Right ventricle myocardium inferior (tissue), 1 donor: ENCODE data around the gene CPA5. TPM values are rescaled to one million over a fixed set of nuclear protein-coding genes. Genes with fewer than 3 reads are reported as not detected.
"Not testable (repeated sequence)": the region's sequence is repeated elsewhere in the genome, so short reads cannot be mapped to it uniquely, and the experiment has no call there.

ENCODE experiments used
- ATAC-seq: fragments of 200-7000 bp; cut with Tn5 transposase; one replicate; pipeline ENCODE4 v1.9.1; 2020; ENCODE audit warnings: mild to moderate bottlenecking, moderate library complexity
- DNase-seq: peaks from one replicate; pipeline ENCODE4 v3.0.0; 2021; ENCODE audit errors: missing footprints
- intact Hi-C: fragments of 100-400 bp; cut with DNase I; formaldehyde crosslinking; loops from one replicate; pipeline ENCODE4 v1.11.0; 2022
- total RNA-seq: library from RNA; stranded (reverse); fragmentation: NEBNext Ultra II Directional; extraction: Animal tissue kit (Norgen Biotek cat#: 25700); gene quantifications from one replicate; pipeline ENCODE4 v1.2.1, GENCODE V29; 2021
- donor health status: DM: no; HTN: yes; CAD: no; lungs with severe emphysema.

CPA5 gene
- total RNA-seq, 1 donor from 2014 or later: not detected

DNA sequence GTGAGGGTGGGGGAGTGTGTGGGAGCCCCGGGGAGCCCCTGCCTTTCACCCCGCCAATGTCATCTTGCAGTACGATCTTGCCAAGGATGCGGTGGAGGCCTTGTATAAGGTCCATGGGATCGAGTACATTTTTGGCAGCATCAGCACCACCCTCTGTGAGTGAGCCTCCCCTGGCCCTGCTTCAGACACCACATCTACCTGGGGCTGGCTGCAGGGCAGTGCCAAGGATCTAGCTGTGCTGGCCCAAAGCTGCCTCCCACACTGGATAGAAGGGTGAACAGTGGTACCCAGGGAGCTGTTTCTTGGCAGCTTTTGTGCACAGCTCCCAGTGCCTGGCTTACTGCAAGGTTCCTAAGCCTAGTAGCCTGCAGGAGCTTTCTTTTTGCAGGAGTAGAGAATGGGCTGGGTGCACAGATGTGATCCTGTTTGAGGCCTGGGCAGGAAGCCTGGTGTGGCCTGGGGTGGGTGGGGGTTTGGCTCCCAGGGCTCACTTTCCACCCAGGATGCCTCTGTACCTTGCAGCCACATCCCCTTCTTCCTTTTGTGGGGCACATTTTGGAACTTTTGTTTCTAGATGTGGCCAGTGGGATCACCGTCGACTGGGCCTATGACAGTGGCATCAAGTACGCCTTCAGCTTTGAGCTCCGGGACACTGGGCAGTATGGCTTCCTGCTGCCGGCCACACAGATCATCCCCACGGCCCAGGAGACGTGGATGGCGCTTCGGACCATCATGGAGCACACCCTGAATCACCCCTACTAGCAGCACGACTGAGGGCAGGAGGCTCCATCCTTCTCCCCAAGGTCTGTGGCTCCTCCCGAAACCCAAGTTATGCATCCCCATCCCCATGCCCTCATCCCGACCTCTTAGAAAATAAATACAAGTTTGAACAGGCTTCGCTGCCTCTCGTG, 23.5 kb downstream of the CPA5 start:
- intact Hi-C loops: no loop called here
- no peak for ATAC-seq
- no peak for DNase-seq

DNA sequence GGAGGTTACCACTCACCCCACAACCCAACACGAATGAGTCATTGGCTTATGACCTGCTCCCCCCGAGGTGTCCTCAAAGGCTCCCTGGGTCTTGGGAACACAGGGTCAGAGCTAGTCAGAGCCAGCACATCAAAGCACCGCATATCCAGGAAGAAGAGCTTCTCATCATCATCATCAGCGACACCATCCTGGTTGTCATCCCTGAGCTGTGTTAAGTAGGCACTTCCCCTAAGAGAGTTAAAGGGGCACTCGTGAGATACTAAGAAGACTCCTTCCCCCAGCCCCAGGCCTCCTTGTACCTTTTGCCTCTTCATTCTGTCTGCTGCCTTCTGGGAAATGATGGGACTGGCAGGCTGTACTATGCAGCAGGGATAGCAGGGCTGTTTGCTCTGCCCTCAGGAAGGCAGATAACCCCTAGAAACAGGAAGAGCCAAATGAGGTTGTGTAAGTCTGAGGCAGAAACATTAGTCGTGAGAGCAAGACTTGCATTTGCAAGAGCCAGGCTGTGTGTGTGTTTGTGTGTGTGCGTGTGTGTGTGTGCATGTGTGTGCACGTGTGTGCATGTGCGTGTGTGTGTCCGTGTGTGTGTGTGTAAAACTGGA, 24.6 kb downstream of the CPA5 start:
- intact Hi-C loops: no loop called here
- no peak for DNase-seq
- peak; percentile 11 for ATAC-seq

DNA sequence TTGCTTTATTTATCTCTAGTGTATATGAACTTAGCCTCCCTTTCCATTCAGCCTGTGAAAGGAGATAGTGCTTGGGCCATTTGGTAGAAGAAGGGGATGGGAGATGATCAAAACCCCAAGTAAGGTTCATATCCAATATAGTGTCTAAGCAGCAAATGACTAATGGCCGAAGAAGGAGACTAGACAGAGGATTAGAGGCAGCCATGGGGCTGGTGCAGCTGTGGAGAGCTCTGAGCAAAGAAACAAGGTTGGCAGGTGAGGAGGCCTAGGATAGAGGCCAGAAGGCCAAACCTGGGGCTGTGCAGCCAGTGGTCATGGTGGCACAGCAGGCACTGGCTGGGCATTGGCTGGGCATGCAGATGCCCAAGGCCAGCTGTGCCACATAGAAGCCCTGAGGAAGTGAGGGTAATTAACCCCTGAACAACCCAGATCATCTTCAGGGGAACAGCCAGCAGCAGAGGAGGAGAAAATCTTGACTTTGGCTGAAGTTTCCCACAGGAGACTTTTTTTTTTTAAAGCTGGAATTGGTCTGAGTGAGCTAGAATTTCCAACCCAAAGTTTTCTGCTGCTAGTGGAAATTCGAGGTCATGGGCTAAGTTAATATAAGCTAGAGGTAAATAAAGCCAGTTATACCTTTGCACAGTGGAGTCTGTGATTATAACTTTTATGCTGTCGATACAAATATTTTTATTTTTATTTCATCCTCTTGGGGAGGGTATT, 25.4 kb downstream of the CPA5 start:
- DNase-seq: no peak
- ATAC-seq: no peak
- intact Hi-C loops: no loop called here

DNA sequence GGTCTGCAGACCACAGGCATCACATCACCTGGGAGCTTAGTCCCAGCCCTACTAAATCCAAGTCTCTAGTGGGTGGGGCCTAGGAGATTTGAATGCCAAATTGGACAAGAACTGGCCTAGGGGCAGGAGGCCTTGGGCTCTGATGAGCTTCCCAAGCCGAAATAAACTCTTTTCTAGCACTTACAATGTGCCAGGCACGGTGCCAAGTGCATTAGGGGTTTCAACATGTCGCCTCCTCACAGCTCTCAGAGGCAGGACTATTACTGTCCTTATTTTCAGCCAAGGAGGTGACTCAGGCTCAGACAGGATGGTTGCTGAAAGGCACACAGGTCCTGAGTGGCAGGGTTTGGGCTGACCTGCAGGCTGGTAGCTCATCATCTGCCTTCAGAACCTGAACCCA, 26.4 kb downstream of the CPA5 start:
- DNase-seq (no peak), ATAC-seq (no peak)
- intact Hi-C loops: no loop called here

DNA sequence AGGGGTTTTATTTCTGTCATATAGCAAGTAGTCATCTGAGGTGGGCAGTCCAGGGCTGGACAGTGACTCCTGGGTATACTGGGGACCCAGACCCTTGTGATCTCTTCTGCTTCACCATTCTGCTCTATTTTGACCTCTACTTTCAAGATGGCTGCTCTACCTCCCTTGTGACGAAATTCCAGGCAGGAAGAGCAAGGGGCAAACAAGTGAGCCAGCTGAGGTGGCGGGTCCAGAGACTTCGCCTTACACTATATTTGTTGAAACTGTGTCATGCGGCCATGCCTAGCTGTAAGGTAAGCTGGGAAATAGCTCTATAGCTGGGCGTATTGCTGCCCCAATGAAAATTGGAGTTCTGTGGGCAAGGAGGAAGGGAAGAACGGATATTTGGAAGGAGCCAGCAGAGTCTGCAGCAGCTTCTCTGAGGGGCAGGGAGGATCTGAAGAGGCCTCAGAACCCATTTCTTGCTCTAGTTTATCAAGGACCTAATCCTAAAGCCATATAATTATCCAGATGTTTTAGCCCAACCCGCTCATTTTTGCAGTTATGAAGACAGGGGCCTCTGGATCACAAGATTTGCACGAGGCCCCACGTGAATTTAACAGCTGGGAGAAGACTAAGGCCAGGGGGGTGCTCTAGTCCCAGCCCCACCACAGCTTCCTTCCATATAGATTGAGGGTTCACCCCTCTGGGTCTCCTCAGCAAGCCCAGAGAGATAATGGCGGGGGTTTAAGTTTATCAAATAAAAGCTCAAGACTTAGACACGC, 28.0 kb downstream of the CPA5 start:
- DNase-seq: no peak
- no peak for ATAC-seq
- intact Hi-C loops: no loop called here

DNA sequence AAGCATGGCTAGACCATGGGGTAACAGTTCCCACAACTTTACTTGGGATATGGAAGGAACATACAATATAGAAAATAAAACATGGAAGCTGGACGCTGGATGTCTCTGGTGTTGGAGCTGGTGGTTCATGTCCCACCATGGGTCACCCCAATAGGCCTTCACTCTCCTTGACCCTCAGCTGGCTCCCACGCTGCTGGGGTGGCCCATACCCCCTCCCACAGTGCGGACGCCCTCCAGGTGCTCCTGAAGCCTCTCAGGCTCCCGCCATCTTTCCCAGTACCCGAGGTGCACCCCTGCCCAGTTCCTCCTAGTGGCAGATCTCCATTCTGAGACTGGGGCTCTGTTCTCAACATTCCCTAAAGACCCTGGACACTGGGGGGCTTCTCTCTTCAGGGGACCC, 29.9 kb downstream of the CPA5 start:
- intact Hi-C loops: no loop called here
- ATAC-seq (no peak), DNase-seq (no peak)

DNA sequence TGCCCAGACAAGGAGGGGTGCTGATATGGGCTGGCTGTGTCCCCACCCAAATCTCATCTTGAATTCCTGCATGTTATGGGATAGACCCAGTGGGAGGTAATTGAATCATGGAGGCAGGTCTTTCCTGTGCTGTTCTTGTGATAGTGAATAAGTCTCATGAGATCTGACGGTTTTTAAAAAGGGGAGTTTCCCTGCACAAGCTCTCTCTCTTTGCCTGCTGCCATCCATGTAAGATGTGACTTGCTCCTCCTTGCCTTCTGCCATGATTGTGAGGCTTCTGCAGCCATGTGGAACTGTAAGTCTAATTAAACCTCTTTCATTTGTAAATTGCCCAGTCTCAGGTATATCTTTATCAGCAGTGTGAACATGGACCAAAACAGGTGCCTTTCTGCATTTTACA, 31.8 kb downstream of the CPA5 start:
- DNase-seq, intact Hi-C loops, ATAC-seq: not testable (repeated sequence)

DNA sequence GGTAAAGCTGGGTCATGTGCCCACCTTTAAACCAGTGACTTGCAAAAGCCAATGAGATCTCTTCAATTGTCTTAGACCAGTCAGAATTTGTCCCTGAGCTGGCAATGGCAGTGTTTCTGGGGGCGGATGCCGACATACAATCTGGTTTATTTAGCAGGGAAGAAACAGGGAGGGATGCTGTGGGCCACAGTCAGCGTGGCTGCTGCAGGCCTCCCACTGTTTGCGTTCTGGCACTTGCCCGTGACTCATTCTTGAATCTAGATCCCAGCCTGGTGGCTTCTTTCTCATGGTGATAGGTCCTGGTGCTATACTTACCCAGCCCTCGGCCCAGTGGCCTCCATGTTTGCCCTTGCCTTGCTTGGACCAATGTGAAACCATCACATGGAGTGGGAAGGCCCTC, 32.6 kb downstream of the CPA5 start:
- no peak for ATAC-seq

DNA sequence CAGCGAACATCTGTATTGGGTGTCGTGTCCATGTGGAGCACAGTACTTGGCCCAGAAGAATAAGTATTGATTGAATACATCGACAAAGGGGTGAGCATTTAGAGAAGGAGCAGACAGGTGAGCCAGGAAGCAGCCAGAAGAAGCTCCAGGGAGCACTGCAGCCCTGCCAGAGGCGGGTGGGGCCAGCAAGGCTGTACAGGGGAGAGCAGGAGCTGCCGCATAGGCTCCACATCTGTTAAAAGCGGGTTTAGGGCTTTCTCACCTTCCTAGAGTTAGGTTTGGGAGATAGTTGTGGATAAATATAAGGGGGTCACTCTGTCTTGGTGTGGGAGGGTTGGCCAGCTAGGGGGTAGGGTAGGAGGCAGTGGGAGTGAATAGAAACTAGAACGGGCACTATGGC, 34.4 kb downstream of the CPA5 start:
- DNase-seq (no peak), ATAC-seq (no peak)
- intact Hi-C loops: no loop called here

More for the DNA sequence above, 32.6 kb downstream of the CPA5 start:
- intact Hi-C loops: no loop called here
- DNase-seq: no peak

DNA sequence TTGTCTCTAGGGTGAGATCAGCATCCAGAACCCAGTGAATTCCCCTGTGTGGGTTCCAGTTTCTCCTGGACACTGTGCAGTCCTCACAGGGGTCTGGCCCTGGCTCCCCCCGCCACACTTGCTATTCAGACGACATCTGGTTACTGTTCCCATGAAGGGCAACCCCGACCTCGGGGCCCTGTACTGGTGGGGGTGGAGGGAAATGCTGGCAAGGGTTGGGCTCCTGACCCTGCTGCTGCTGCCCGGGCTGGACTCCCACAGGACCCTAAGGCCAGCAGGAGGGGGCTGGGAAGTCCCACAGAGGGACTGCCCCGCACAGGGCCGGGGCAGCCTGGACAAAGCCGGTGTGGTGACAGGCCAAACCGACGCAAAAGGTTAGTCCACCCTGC, 34.9 kb downstream of the CPA5 start:
- ATAC-seq: no peak
- DNase-seq: no peak
- intact Hi-C loops: no loop called here

DNA sequence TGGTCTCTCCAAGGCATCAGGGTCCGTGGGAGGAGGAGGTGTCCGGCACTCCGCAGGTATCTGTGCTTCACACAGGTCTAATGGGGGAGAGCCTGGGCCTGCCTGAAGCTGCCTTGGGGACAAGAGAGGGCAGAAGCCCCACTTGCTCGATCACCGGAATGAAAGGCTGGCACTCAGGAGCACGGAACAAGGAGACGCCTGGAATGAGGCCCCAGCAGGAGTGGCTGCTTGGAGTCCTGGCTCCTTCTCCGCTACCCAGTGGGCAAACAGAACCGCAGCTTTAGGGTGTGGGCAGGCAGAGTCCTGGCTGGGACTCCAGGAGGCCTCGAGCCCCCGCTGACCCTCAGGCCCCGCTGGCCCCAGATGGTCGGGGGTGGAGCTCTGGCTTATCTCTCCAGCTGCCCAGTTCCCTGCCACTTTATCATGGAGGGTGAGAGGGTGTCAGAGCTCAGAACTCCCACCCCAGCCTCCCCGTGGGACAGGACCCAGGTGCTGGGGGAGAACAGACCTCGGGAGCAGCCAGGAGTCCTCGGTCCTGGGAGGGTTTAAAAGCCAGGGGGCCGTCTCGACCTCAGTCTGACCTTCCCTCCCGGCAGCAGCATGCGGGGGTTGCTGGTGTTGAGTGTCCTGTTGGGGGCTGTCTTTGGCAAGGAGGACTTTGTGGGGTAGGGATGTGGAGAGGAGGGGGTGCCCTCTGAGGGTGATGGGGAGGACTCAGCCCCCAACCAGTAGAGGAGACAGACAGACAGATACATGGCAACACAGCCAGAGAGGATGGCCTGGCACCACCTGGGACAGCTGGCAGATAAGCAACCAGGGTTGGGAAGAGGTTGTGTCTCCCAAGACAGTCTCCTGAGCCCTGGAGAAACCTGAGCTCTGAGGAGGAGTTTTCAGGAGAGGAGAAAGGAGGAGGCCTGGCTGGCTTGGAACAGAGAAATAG, 35.6 kb downstream of the CPA5 start, which contains the start of gene CPA1:
CPA1 (plus strand) TSS at position 574 of the 940 bp plus-strand sequence; CDS start at position 601, 27 bp downstream.
- intact Hi-C loops: no loop called here
- DNase-seq: no peak
- ATAC-seq: no peak

DNA sequence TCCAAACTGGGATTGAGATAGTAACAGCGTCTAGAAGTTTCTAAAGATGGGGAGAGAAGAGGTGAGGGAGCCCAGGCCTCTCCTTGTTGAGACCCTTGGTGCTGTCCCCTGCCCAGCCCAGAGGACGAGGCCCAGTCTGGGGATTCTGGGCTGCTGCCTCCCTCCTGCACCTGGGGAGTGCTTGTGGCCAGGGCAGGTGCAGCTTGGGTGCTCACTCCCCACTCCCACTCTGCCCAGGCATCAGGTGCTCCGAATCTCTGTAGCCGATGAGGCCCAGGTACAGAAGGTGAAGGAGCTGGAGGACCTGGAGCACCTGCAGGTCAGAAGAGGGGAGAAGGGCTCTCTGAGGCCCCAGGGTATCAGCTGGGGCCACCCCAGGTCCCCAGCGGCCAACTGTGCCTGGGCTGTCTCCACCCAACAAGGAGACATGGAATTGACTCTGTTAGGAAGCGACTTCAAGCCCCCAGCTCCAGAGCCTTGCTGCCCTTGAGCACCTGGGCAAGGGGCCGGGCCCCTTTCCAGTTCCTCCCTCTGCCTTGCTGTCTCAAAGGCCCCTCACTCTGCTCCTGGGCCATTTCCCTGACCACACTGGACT, 36.3 kb downstream of the CPA5 start:
- ATAC-seq: no peak
- no peak for DNase-seq
- intact Hi-C loops: no loop called here

DNA sequence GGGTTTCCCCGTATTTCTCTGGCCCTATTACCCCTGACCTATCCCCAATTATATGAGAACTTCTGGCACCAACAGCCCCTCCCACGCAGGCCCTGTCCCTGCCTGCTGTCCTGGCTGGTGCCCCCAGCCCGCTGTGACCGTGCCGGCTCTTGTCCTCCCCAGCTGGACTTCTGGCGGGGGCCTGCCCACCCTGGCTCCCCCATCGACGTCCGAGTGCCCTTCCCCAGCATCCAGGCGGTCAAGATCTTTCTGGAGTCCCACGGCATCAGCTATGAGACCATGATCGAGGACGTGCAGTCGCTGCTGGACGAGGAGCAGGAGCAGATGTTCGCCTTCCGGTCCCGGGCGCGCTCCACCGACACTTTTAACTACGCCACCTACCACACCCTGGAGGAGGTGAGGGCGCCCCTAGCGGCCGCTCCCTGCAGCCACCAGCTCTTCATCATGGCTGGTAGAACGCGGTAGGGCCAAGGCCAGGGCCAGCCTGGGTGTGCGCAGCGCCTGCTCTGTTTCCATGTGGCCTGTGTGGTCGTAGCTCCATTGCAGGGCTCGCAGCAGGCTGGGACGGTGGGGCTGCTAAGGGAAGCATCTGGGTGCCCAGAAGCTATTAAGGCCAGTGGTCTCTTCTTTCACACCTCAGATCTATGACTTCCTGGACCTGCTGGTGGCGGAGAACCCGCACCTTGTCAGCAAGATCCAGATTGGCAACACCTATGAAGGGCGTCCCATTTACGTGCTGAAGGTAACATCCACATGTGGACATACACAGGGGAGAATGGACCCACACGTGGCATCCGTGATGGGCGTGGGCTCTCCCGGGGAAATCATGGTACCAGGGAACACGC, 37.1 kb downstream of the CPA5 start:
- DNase-seq (no peak), ATAC-seq (no peak)
- intact Hi-C loops: no loop called here

DNA sequence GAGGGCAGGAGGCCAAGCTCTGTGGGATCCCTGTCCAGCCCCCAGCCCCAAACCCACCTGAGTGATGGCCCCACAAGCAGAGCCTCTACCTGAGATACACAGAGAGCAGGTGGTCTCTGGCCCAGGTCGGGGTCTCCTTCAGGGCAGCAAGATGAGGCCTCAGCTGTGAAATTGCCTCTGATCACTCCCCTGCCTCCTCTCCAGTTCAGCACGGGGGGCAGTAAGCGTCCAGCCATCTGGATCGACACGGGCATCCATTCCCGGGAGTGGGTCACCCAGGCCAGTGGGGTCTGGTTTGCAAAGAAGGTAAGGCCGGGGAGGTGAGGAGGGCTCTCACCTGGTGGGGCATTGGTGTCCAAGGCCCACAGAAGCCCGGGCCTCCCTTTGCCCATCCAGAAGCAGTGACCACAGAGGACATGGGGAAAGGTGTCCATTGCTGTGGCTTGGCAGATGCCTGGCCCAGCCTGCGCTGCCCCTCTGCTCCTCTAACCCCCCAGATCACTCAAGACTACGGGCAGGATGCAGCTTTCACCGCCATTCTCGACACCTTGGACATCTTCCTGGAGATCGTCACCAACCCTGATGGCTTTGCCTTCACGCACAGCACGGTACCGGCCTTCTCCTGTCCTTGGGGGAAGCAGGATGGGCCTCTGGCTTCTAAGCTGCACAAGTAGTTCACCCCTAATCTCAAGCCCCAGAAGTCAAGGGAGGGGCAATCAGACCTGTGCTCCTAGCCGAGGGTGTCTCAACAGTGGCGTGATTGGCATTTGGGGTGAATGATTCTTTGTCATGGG, 38.8 kb downstream of the CPA5 start:
- no peak for DNase-seq
- ATAC-seq: no peak
- intact Hi-C loops: no loop called here

DNA sequence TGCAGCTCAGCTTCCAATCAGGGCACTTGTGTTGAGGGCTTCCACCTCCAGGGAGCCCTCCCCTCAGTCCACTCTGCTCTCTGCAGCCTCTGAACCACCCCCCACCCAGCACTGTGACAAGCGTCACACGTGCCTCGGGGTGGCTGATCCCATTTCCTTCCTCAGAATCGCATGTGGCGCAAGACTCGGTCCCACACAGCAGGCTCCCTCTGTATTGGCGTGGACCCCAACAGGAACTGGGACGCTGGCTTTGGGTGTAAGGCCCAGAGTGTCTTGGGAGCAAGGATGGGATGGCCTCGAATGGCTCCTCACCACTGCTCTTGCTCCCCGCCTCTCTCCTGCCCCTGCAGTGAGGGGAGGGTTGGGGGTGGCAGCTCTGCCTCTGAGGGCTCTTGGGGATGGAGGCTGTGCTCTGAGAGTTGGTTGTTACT, 39.8 kb downstream of the CPA5 start:
- ATAC-seq (no peak), DNase-seq (no peak)
- intact Hi-C loops: no loop called here
